ENCODE data around the gene SF3B6. TPM values are rescaled to one million over a fixed set of nuclear protein-coding genes. Genes with fewer than 3 reads are reported as not detected.
A peak's percentile ranks its signal among the peaks of the same experiment; 100 is the strongest.

Gene SF3B6
- total and polyA plus RNA-seq, 11 donors = 37.4 to 121 (median 58.4) TPM

DNA sequence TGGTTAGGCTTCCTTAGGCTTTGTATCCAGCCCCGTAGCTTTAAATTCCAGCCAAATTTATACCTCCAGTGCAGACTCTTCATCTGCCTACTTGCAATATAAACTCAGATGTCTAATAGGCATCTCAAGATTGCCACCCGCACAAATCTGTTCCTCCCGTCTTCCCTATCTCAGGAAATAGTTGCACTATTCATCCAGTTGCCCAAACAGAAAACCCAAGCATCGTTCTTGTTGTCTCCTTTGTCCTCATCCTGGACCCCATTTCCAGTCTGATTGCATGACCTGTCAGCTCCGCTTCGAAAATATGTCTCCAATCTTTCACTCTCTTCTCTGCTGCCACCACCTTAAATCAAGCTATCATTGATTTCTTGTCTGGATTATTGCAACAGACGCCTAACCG lies 24.3 kb downstream of the SF3B6 start:
- Histone ChIP-seq H3K27ac (no peak overlapping the region), H3K9me3 (no peaks in the 10 kb centered on the region), H3K36me3 (no peaks in the 10 kb centered on the region), H3K4me1 (peaks cover 0 to 28% (median 12%) of the 10 kb centered on the region in 12 donors), H3K27me3 (no peaks in the 10 kb centered on the region), H3K4me3 (no peak overlapping the region)
- no peak for DNase-seq
- TF ChIP-seq, protein P1, sequence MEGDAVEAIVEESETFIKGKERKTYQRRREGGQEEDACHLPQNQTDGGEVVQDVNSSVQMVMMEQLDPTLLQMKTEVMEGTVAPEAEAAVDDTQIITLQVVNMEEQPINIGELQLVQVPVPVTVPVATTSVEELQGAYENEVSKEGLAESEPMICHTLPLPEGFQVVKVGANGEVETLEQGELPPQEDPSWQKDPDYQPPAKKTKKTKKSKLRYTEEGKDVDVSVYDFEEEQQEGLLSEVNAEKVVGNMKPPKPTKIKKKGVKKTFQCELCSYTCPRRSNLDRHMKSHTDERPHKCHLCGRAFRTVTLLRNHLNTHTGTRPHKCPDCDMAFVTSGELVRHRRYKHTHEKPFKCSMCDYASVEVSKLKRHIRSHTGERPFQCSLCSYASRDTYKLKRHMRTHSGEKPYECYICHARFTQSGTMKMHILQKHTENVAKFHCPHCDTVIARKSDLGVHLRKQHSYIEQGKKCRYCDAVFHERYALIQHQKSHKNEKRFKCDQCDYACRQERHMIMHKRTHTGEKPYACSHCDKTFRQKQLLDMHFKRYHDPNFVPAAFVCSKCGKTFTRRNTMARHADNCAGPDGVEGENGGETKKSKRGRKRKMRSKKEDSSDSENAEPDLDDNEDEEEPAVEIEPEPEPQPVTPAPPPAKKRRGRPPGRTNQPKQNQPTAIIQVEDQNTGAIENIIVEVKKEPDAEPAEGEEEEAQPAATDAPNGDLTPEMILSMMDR (IDR thresholded peaks at IDR 0.05) = no peak
- TF ChIP-seq POLR2A (IDR thresholded peaks at IDR 0.05) = no peak
- 84 to 89% (median 86%) methylated on average over 8 of the region's 8 CpGs for WGBS, 4 donors
- no peak for ATAC-seq
- intact Hi-C loops (cut with DNase I) = no loop called here

DNA sequence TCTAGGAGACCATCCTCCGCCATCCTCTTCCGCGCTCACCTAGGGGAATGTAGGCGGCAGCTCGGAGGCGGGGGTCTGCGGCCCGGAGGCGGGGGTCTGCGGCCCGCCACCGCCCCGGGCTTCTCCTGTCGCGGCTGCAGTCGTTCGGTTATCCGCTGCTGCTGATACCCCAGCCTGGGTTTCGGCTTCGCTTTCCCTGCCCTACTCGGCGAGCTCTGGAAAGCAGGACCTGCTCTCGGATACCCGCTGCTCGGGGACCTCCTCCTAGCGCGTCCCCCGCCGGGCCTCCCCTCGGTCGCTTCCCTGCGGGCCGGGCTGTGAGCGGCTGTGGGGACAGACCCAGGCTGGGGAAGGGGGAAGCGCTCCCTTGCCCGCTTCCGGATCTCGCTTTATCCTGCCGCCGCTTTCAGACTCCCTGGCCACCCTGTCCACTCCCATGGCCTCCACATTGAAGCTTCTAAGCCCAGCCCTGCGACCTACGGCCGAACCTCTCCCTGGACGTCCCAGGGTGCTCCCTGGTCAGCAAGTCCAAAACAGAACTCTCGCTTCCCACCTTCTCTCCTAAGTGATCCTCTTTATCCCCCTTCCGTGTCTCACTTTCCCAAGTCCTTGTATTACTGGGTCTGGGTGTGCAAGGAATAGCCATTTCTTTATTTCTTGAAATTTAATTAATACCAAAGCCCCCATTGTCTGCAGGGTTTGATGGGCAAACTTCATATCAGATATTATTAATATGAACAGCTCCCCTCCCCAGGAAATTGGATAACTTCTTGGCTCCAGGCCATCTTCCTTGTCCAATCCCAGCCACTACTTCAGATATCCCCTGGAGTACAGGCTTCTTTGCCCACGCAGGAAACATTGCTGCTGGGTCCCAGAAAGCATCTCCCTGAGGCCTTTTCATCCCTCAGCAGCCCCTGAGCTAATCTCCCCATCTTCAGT lies 25.8 kb downstream of the SF3B6 start:
- Histone ChIP-seq H3K4me1 (peaks cover 0 to 39% (median 19%) of the 10 kb centered on the region in 12 donors), H3K36me3 (no peaks in the 10 kb centered on the region), H3K27me3 (no peaks in the 10 kb centered on the region), H3K9me3 (no peaks in the 10 kb centered on the region), H3K4me3 (peak overlapping the region; percentile 52 to 89 (median 67)), H3K27ac (peak overlapping the region in 11 of 12 donors; percentile 3 to 66 (median 46))
- DNase-seq = peak; percentile 20 to 71 (median 45)
- ATAC-seq = peak in 1 of 4 donors; percentile 8
- WGBS, 4 donors = 4 to 5% (median 4%) methylated on average over 32 to 47 of the region's 47 CpGs
- intact Hi-C loops (cut with DNase I) = no loop called here
- TF ChIP-seq, protein P1 (IDR thresholded peaks at IDR 0.05) = no peak
- TF ChIP-seq POLR2A (IDR thresholded peaks at IDR 0.05) = no peak

DNA sequence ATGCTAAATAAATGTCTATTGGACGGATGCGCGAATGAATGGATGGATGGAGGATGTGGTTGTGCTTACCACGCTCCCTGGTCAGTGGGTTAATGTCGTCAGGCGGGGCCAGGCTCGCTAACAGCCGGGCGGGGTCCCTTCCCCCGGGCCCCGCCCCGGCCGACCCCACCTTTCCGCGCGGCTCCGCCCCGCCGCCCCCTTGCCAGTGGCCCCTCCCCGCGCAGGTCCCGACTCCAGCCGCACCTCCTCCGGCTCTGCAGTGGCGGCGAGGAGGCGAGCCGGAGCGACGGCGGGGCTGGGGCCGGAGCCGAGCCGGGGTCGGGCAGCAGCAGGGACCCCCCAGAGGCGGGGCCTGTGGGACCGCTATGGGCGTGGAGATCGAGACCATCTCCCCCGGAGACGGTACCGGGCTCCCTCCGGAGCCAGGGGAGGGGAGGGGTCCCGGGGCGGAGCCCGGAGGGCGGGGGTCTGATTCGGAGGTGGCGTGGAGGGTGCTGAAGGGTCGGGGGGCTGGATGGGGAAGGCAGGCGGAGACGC lies 26.6 kb downstream of the SF3B6 start, which contains the start of gene FKBP1B:
TSS of gene FKBP1B (plus strand) at position 257 of the 537 bp plus-strand sequence. CDS start at position 366, 109 bp downstream.
- TF ChIP-seq, protein P1 (IDR thresholded peaks at IDR 0.05) = no peak
- TF ChIP-seq POLR2A (IDR thresholded peaks at IDR 0.05) = peak in 1 of 2 donors; percentile 64
- Histone ChIP-seq H3K9me3 (no peaks in the 10 kb centered on the region), H3K4me1 (peaks cover 0 to 39% (median 19%) of the 10 kb centered on the region in 12 donors), H3K4me3 (peak within 1 kb of the TSS; percentile 52 to 89 (median 67)), H3K27ac (peak within 1 kb of the TSS in 11 of 12 donors; percentile 3 to 66 (median 46)), H3K27me3 (no peaks in the 10 kb centered on the region), H3K36me3 (no peaks in the 10 kb centered on the region)
- 0 to 9% (median 1%) methylated on average over 4 to 52 of the region's 52 CpGs for WGBS, 4 donors
- intact Hi-C loops (cut with DNase I) = loop anchor here in 3 of 10 donors (5.0 to 10.0 kb wide), 3 partner anchors 33 to 115 kb away; partner anchors contain the start of genes TP53I3 (in 1 of the 3) and UBXN2A (in 1 of the 3)
- DNase-seq (peak; percentile 42 to 81 (median 63)), ATAC-seq (peak in 3 of 4 donors; percentile 14 to 59 (median 37))
